HepG2 (cell line): ENCODE measurements around the gene PAPSS2. TPM values are rescaled to one million over a fixed set of nuclear protein-coding genes. Genes with fewer than 3 reads are reported as not detected.

Experiments used
- ATAC-seq: fragments of 200-7000 bp; cut with Tn5 transposase; 3 replicates; pipeline ENCODE4 v1.9.1; 2020; ENCODE audit warnings: mild to moderate bottlenecking, moderate library complexity
- BruUV-seq: library from RNA; stranded (reverse); fragments of 400-500 nt; replicated peaks from 2 replicates; lab custom pipeline; 2021; lab: Mats Ljungman, UMichigan
- CTCF ChIA-PET: fragments of 300-600 bp; formaldehyde crosslinking; extraction: SDS; loops from one replicate; lab custom pipeline; 2021; ENCODE audit warnings: low total read pairs, inconsistent platforms, low intra/inter-chr PET ratio; lab: Yijun Ruan, JAX
- POLR2A ChIA-PET: fragments of 350-600 bp; sonication (Branson Sonifier 250); formaldehyde crosslinking; loops from one replicate; lab custom pipeline; 2020; ENCODE audit warnings: antibody characterized with exemption, inconsistent platforms; lab: Yijun Ruan, JAX
- DNase-seq: peaks from one replicate; pipeline ENCODE4 v3.0.0-alpha.2; 2015; ENCODE audit warnings: low spot score
- FAIRE-seq: peaks from 3 replicates; lab custom pipeline; 2011; peaks lifted over from hg19 to GRCh38; lab: Jason Lieb, UNC
- H2AFZ ChIP-seq: one replicate; pipeline ENCODE4 v1.6.1; 2011; ENCODE audit warnings: low read length, inconsistent platforms
- H3K27ac ChIP-seq: fragments of 300-600 bp; 3 replicates; pipeline ENCODE4 v1.8.0; 2011; ENCODE audit warnings: mixed run types, mild to moderate bottlenecking, mixed read lengths, low read length, inconsistent platforms; ENCODE audit not compliant: insufficient read depth; ENCODE audit errors: extremely low read length
- H3K27me3 ChIP-seq, 2 experiments: fragments of 200-600 bp in 1 of 2; 2 replicates in 1 of 2; 3 replicates in 1 of 2; pipeline versions ENCODE4 v1.6.0 to v1.8.0; 2011; ENCODE audit warnings: low read length in 2 of 2, mild to moderate bottlenecking in 2 of 2, moderate library complexity in 2 of 2, inconsistent platforms in 1 of 2; ENCODE audit not compliant: insufficient read depth in 2 of 2, control insufficient read depth in 1 of 2
- H3K36me3 ChIP-seq, 2 experiments: fragments of 200-600 bp in 1 of 2; replicated peaks in 1 of 2; 2 replicates in 1 of 2; 3 replicates in 1 of 2; pipeline versions ENCODE4 v1.5.1 to v1.8.0; 2011; ENCODE audit warnings: low read length in 2 of 2, inconsistent platforms in 1 of 2; ENCODE audit not compliant: insufficient read depth in 2 of 2, control insufficient read depth in 1 of 2
- H3K4me1 ChIP-seq: 2 replicates; pipeline ENCODE4 v1.5.1; 2012; ENCODE audit warnings: low read length, inconsistent platforms; ENCODE audit not compliant: insufficient read depth
- H3K4me2 ChIP-seq: 2 replicates; pipeline ENCODE4 v1.6.0; 2011; ENCODE audit warnings: low read depth, low read length, inconsistent platforms
- H3K4me3 ChIP-seq, 3 experiments: fragments of 200-600 bp in 1 of 3; sonication (generic), shearing (Covaris generic) in 1 of 3; replicated peaks in 1 of 3; 2 replicates each; pipeline ENCODE4 v1.5.1; 2011 to 2016; ENCODE audit warnings: low read length in 3 of 3, inconsistent platforms in 2 of 3, low read depth in 2 of 3, mild to moderate bottlenecking in 2 of 3, control low read depth in 1 of 3, mixed read lengths in 1 of 3; ENCODE audit not compliant: insufficient read depth in 1 of 3
- H3K79me2 ChIP-seq: one replicate; pipeline ENCODE4 v1.6.1; 2011; ENCODE audit warnings: low read length, inconsistent platforms; ENCODE audit not compliant: insufficient read depth
- H3K9ac ChIP-seq: 2 replicates; pipeline ENCODE4 v1.6.0; 2011; ENCODE audit warnings: mild to moderate bottlenecking, low read depth, low read length, inconsistent platforms; ENCODE audit not compliant: insufficient read depth
- H3K9me3 ChIP-seq: 2 replicates; pipeline ENCODE4 v1.5.1; 2012; ENCODE audit warnings: mild to moderate bottlenecking, low read length
- H4K20me1 ChIP-seq: 2 replicates; pipeline ENCODE4 v1.6.0; 2011; ENCODE audit warnings: inconsistent platforms, mild to moderate bottlenecking, low read length, moderate library complexity; ENCODE audit not compliant: insufficient read depth
- ZNF260 ChIP-seq: sonication (generic); formaldehyde crosslinking; IDR thresholded peaks from 2 replicates; pipeline ENCODE4 v1.4.0; 2020; ENCODE audit warnings: missing genetic modification reagents, low read depth, mild to moderate bottlenecking, borderline replicate concordance
- WGBS: methylation state at CpG from one replicate; pipeline ENCODE4 v1.1.6; 2017; ENCODE audit warnings: low lambda C conversion rate; 5-methylcytosine and 5-hydroxymethylcytosine counted together
- in situ Hi-C: cut with HindIII; loops from 2 replicates; pipeline ENCODE4 v1.10.0; 2017; ENCODE audit warnings: low pct_unique_long_range_greater_than_20kb; ENCODE audit not compliant: extremely low pct_ligation_motif_present
- intact Hi-C: fragments of 100-400 bp; cut with micrococcal nuclease; formaldehyde crosslinking; loops from one replicate; pipeline ENCODE4 v1.10.0; 2022; ENCODE audit not compliant: unreplicated experiment
- polyA plus RNA-seq, 8 experiments: library from polyadenylated mRNA; depleted of rRNA in 3 of 8; stranded (reverse) in 7 of 8; unstranded in 1 of 8; fragments of >200 nt; fragmentation: Illumina TruSeq in 4 of 8; extraction: Trizol in 4 of 8; gene quantifications; 2 replicates each; pipeline versions ENCODE4 v1.2.1 to v1.2.3, GENCODE V29; 2011 to 2016; ENCODE audit warnings: low read depth in 4 of 8, missing spikeins in 1 of 8, mixed read lengths in 1 of 8; ENCODE audit not compliant: insufficient read depth in 1 of 8
- total RNA-seq, 5 experiments: library from RNA; depleted of rRNA; stranded (reverse); fragments of >200 nt; fragmentation: Illumina TruSeq; extraction: Trizol; gene quantifications; 2 replicates each; pipeline ENCODE4 v1.2.3, GENCODE V29; 2016; ENCODE audit warnings: low read depth in 1 of 5
- TF ChIP-seq, protein P1 (sequence below), 2 experiments: fragments of 450-650 bp in 1 of 2; sonication (generic) in 1 of 2; formaldehyde crosslinking in 1 of 2; IDR thresholded peaks; 2 replicates each; pipeline versions ENCODE4 v1.6.1 to v1.8.0; 2016 to 2022; ENCODE audit warnings: antibody characterized with exemption in 1 of 2, mild to moderate bottlenecking in 1 of 2, missing genetic modification reagents in 1 of 2
- TF ChIP-seq, protein P2 (sequence below): sonication (generic); formaldehyde crosslinking; conservative IDR thresholded peaks from 2 replicates; pipeline ENCODE4 v1.8.0; 2022; ENCODE audit warnings: mild to moderate bottlenecking, moderate library complexity, missing genetic modification reagents

PAPSS2 gene
- total and polyA plus RNA-seq, 2 of the 13 experiments (the other 11 are each of a cell fraction or from before 2014, with no cell fraction given) = 0.11 to 0.12 TPM

DNA sequence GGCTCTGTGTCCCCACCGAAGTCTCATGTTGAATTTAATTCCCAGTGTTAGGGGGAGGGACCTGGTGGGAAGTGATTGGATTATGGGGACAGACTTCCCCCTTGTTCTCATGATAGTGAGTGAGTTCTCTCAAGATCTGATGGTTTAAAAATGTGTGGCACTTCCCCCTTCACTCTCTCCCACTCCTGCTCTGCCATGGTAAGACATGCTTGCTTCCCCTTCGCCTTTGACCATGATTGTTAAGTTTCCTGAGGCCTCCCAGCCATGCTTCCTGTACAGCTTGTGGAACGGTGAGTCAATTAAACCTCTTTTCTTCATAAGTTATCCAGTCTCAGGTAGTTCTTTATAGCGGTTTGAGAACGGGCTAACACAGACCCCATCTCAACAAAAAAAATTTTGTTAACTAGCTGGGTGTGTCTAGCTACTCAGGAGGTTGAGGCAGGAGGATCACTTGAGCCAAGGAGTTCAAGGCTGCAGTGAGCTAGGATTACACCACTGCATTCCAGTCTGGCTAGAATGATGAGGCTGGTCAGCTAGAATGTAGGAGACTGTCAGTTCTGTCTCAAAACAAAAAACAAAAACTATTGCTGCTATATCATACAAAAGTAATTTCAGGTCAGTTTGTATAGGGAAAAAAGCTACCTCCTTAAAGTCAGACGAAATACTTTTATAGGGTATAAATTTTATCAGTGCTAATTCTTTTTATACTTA, 100.7 kb downstream of the PAPSS2 start (continued):
- TF ChIP-seq, protein P1, sequence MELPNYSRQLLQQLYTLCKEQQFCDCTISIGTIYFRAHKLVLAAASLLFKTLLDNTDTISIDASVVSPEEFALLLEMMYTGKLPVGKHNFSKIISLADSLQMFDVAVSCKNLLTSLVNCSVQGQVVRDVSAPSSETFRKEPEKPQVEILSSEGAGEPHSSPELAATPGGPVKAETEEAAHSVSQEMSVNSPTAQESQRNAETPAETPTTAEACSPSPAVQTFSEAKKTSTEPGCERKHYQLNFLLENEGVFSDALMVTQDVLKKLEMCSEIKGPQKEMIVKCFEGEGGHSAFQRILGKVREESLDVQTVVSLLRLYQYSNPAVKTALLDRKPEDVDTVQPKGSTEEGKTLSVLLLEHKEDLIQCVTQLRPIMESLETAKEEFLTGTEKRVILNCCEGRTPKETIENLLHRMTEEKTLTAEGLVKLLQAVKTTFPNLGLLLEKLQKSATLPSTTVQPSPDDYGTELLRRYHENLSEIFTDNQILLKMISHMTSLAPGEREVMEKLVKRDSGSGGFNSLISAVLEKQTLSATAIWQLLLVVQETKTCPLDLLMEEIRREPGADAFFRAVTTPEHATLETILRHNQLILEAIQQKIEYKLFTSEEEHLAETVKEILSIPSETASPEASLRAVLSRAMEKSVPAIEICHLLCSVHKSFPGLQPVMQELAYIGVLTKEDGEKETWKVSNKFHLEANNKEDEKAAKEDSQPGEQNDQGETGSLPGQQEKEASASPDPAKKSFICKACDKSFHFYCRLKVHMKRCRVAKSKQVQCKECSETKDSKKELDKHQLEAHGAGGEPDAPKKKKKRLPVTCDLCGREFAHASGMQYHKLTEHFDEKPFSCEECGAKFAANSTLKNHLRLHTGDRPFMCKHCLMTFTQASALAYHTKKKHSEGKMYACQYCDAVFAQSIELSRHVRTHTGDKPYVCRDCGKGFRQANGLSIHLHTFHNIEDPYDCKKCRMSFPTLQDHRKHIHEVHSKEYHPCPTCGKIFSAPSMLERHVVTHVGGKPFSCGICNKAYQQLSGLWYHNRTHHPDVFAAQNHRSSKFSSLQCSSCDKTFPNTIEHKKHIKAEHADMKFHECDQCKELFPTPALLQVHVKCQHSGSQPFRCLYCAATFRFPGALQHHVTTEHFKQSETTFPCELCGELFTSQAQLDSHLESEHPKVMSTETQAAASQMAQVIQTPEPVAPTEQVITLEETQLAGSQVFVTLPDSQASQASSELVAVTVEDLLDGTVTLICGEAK (IDR thresholded peaks at IDR 0.05) = no peak
- TF ChIP-seq, protein P1 (CRISPR knock-in tag; IDR thresholded peaks at IDR 0.05) = no peak

DNA sequence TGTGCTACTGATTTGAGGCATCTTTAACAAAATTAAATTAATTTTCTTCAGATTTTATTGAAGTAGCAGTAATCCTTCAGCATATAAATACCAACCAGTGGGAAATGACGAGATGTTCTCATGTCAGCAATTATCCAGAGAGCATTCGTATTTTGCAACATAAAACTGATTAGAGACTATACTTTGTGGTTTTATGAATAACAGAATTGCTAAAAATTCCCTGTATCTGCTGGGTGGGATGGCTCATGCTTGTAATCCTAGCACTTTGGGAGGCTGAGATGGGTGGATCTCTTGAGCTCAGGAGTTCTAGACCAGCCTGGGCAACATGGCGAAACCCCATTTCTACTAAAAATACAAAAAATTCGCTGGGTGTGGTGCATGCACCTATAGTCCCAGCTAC, 101.5 kb downstream of the PAPSS2 start:
- POLR2A ChIA-PET = interaction anchor here (0.5 kb wide), 1 partner anchor 23 kb away, joined by 3 read pairs; no protein-coding TSS in a partner anchor
- no peak for TF ChIP-seq ZNF260 (CRISPR knock-in tag)
- TF ChIP-seq, protein P2, sequence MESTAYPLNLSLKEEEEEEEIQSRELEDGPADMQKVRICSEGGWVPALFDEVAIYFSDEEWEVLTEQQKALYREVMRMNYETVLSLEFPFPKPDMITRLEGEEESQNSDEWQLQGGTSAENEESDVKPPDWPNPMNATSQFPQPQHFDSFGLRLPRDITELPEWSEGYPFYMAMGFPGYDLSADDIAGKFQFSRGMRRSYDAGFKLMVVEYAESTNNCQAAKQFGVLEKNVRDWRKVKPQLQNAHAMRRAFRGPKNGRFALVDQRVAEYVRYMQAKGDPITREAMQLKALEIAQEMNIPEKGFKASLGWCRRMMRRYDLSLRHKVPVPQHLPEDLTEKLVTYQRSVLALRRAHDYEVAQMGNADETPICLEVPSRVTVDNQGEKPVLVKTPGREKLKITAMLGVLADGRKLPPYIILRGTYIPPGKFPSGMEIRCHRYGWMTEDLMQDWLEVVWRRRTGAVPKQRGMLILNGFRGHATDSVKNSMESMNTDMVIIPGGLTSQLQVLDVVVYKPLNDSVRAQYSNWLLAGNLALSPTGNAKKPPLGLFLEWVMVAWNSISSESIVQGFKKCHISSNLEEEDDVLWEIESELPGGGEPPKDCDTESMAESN (CRISPR knock-in tag) = no peak
- CTCF ChIA-PET = no interaction called here

More for the DNA sequence above, 101.5 kb downstream of the PAPSS2 start:
- intact Hi-C loops = no loop called here
- Histone ChIP-seq H2AFZ (no peak overlapping the region), H3K4me1 (peaks cover 24% of the 10 kb centered on the region), H3K4me3 (no peak overlapping the region), H3K36me3 (peaks cover 1 to 15% of the 10 kb centered on the region in 2 experiments; a peak in 1 of 5 replicates), H3K27ac (no peak overlapping the region), H3K9ac (no peak overlapping the region), H4K20me1 (no peaks in the 10 kb centered on the region), H3K79me2 (no peaks in the 10 kb centered on the region), H3K27me3 (no peaks in the 10 kb centered on the region), H3K9me3 (no peaks in the 10 kb centered on the region), H3K4me2 (no peak overlapping the region)
- 97% methylated on average over 4 of the region's 4 CpGs for WGBS
- DNase-seq (no peak), FAIRE-seq (no peak), ATAC-seq (no peak)
- BruUV-seq = no TSS peak
- in situ Hi-C loops = no loop called here
